HepG2 (cell line): Measurements from ENCODE around the gene ZNRD2. TPM values are rescaled to one million over a fixed set of nuclear protein-coding genes. Genes with fewer than 3 reads are reported as not detected.
A peak's percentile ranks its signal among the peaks of the same experiment; 100 is the strongest.

Source experiments
- ATAC-seq: fragments of 200-7000 bp; cut with Tn5 transposase; 3 replicates; pipeline ENCODE4 v1.9.1; 2020; ENCODE audit warnings: mild to moderate bottlenecking, moderate library complexity
- BruUV-seq: library from RNA; stranded (reverse); fragments of 400-500 nt; replicated peaks from 2 replicates; lab custom pipeline; 2021; lab: Mats Ljungman, UMichigan
- CTCF ChIA-PET: fragments of 300-600 bp; formaldehyde crosslinking; extraction: SDS; loops from one replicate; lab custom pipeline; 2021; ENCODE audit warnings: low total read pairs, inconsistent platforms, low intra/inter-chr PET ratio; lab: Yijun Ruan, JAX
- POLR2A ChIA-PET: fragments of 350-600 bp; sonication (Branson Sonifier 250); formaldehyde crosslinking; loops from one replicate; lab custom pipeline; 2020; ENCODE audit warnings: antibody characterized with exemption, inconsistent platforms; lab: Yijun Ruan, JAX
- DNase-seq: peaks from one replicate; pipeline ENCODE4 v3.0.0-alpha.2; 2015; ENCODE audit warnings: low spot score
- FAIRE-seq: peaks from 3 replicates; lab custom pipeline; 2011; peaks lifted over from hg19 to GRCh38; lab: Jason Lieb, UNC
- H2AFZ ChIP-seq: one replicate; pipeline ENCODE4 v1.6.1; 2011; ENCODE audit warnings: low read length, inconsistent platforms
- H3K27ac ChIP-seq: fragments of 300-600 bp; 3 replicates; pipeline ENCODE4 v1.8.0; 2011; ENCODE audit warnings: mixed run types, mild to moderate bottlenecking, mixed read lengths, low read length, inconsistent platforms; ENCODE audit not compliant: insufficient read depth; ENCODE audit errors: extremely low read length
- H3K27me3 ChIP-seq, 2 experiments: fragments of 200-600 bp in 1 of 2; 2 replicates in 1 of 2; 3 replicates in 1 of 2; pipeline versions ENCODE4 v1.6.0 to v1.8.0; 2011; ENCODE audit warnings: low read length in 2 of 2, mild to moderate bottlenecking in 2 of 2, moderate library complexity in 2 of 2, inconsistent platforms in 1 of 2; ENCODE audit not compliant: insufficient read depth in 2 of 2, control insufficient read depth in 1 of 2
- H3K36me3 ChIP-seq, 2 experiments: fragments of 200-600 bp in 1 of 2; replicated peaks in 1 of 2; 2 replicates in 1 of 2; 3 replicates in 1 of 2; pipeline versions ENCODE4 v1.5.1 to v1.8.0; 2011; ENCODE audit warnings: low read length in 2 of 2, inconsistent platforms in 1 of 2; ENCODE audit not compliant: insufficient read depth in 2 of 2, control insufficient read depth in 1 of 2
- H3K4me1 ChIP-seq: 2 replicates; pipeline ENCODE4 v1.5.1; 2012; ENCODE audit warnings: low read length, inconsistent platforms; ENCODE audit not compliant: insufficient read depth
- H3K4me2 ChIP-seq: 2 replicates; pipeline ENCODE4 v1.6.0; 2011; ENCODE audit warnings: low read depth, low read length, inconsistent platforms
- H3K4me3 ChIP-seq, 3 experiments: fragments of 200-600 bp in 1 of 3; sonication (generic), shearing (Covaris generic) in 1 of 3; replicated peaks in 1 of 3; 2 replicates each; pipeline ENCODE4 v1.5.1; 2011 to 2016; ENCODE audit warnings: low read length in 3 of 3, inconsistent platforms in 2 of 3, low read depth in 2 of 3, mild to moderate bottlenecking in 2 of 3, control low read depth in 1 of 3, mixed read lengths in 1 of 3; ENCODE audit not compliant: insufficient read depth in 1 of 3
- H3K79me2 ChIP-seq: one replicate; pipeline ENCODE4 v1.6.1; 2011; ENCODE audit warnings: low read length, inconsistent platforms; ENCODE audit not compliant: insufficient read depth
- H3K9ac ChIP-seq: 2 replicates; pipeline ENCODE4 v1.6.0; 2011; ENCODE audit warnings: mild to moderate bottlenecking, low read depth, low read length, inconsistent platforms; ENCODE audit not compliant: insufficient read depth
- H3K9me3 ChIP-seq: 2 replicates; pipeline ENCODE4 v1.5.1; 2012; ENCODE audit warnings: mild to moderate bottlenecking, low read length
- H4K20me1 ChIP-seq: 2 replicates; pipeline ENCODE4 v1.6.0; 2011; ENCODE audit warnings: inconsistent platforms, mild to moderate bottlenecking, low read length, moderate library complexity; ENCODE audit not compliant: insufficient read depth
- AGO2 ChIP-seq: fragments of 200-400 bp; formaldehyde crosslinking; optimal IDR thresholded peaks from 2 replicates; pipeline ENCODE3; 2017; ENCODE audit warnings: mild to moderate bottlenecking, low read depth, low read length, moderate library complexity
- AKAP8 ChIP-seq: sonication (generic); formaldehyde crosslinking; IDR thresholded peaks from 2 replicates; pipeline ENCODE4 v1.5.1; 2020; ENCODE audit warnings: mild to moderate bottlenecking, missing genetic modification reagents
- ATF7-NPFF ChIP-seq: sonication (generic); formaldehyde crosslinking; IDR thresholded peaks from 2 replicates; pipeline ENCODE4 v1.8.1; 2023; ENCODE audit warnings: mild to moderate bottlenecking, low read depth, missing genetic modification reagents, moderate library complexity
- CBX5 ChIP-seq: sonication (generic); formaldehyde crosslinking; IDR thresholded peaks from 2 replicates; pipeline ENCODE4 v1.4.0; 2020; ENCODE audit warnings: missing genetic modification reagents, borderline replicate concordance
- CCDC6 ChIP-seq: sonication (generic); formaldehyde crosslinking; IDR thresholded peaks from 2 replicates; pipeline ENCODE4 v1.8.1; 2022; ENCODE audit warnings: mild to moderate bottlenecking, missing genetic modification reagents, moderate library complexity
- CENPT ChIP-seq: sonication (generic); formaldehyde crosslinking; IDR thresholded peaks from 2 replicates; pipeline ENCODE4 v1.8.0; 2022; ENCODE audit warnings: low read depth, mild to moderate bottlenecking, moderate library complexity, missing genetic modification reagents
- FOXA3 ChIP-seq: IDR thresholded peaks from 2 replicates; pipeline ENCODE4 v1.6.1; 2016; ENCODE audit warnings: missing genetic modification reagents, missing compliant biosample characterization
- FOXP1 ChIP-seq, 2 experiments: fragments of 450-650 bp in 1 of 2; IDR thresholded peaks; 2 replicates each; pipeline ENCODE4 v1.6.1; 2017 to 2018; ENCODE audit warnings: antibody characterized with exemption in 1 of 2
- GABPB1 ChIP-seq: IDR thresholded peaks from 2 replicates; pipeline ENCODE4 v1.6.1; 2016; ENCODE audit warnings: mild to moderate bottlenecking, missing genetic modification reagents, moderate library complexity, missing compliant biosample characterization
- HNRNPLL ChIP-seq: fragments of 200-400 bp; formaldehyde crosslinking; IDR thresholded peaks from 2 replicates; pipeline ENCODE4 v1.6.1; 2017; ENCODE audit warnings: mild to moderate bottlenecking, low read depth, low read length; ENCODE audit not compliant: poor library complexity, severe bottlenecking
- MXI1 ChIP-seq: IDR thresholded peaks from 3 replicates; pipeline ENCODE4 v1.6.1; 2012; ENCODE audit warnings: low read depth, low read length, inconsistent platforms, borderline replicate concordance
- NFYB ChIP-seq: sonication (generic); formaldehyde crosslinking; IDR thresholded peaks from 2 replicates; pipeline ENCODE4 v1.4.0; 2020; ENCODE audit warnings: missing genetic modification reagents
- NONO ChIP-seq, 2 experiments: fragments of 450-650 bp in 1 of 2; sonication (generic) in 1 of 2; formaldehyde crosslinking in 1 of 2; IDR thresholded peaks in 1 of 2; conservative IDR thresholded peaks in 1 of 2; 2 replicates each; pipeline versions ENCODE4 v1.6.1 to v1.8.0; 2017 to 2022; ENCODE audit warnings: mild to moderate bottlenecking in 1 of 2, missing genetic modification reagents in 1 of 2, moderate library complexity in 1 of 2
- SRF ChIP-seq: IDR thresholded peaks from 2 replicates; pipeline ENCODE4 v1.6.1; 2011; ENCODE audit warnings: mild to moderate bottlenecking, low read depth, low read length, moderate library complexity
- ZBTB7A ChIP-seq: sonication (generic); formaldehyde crosslinking; IDR thresholded peaks from 2 replicates; pipeline ENCODE4 v1.8.0; 2022; ENCODE audit warnings: mild to moderate bottlenecking, missing genetic modification reagents
- ZFY ChIP-seq: sonication (generic); formaldehyde crosslinking; IDR thresholded peaks from 2 replicates; pipeline ENCODE4 v1.4.0; 2020; ENCODE audit warnings: missing genetic modification reagents
- ZNF138 ChIP-seq: sonication (generic); formaldehyde crosslinking; IDR thresholded peaks from 2 replicates; pipeline ENCODE4 v1.5.0; 2020; ENCODE audit warnings: mild to moderate bottlenecking, low read depth, missing genetic modification reagents
- ZNF564 ChIP-seq: sonication (generic); formaldehyde crosslinking; IDR thresholded peaks from 2 replicates; pipeline ENCODE4 v1.8.1; 2023; ENCODE audit warnings: mild to moderate bottlenecking, missing genetic modification reagents
- ZNF629 ChIP-seq: sonication (generic); formaldehyde crosslinking; conservative IDR thresholded peaks from 2 replicates; pipeline ENCODE4 v1.5.0; 2020; ENCODE audit warnings: missing genetic modification reagents
- ZNF777 ChIP-seq: sonication (generic); formaldehyde crosslinking; IDR thresholded peaks from 2 replicates; pipeline ENCODE4 v1.4.0; 2020; ENCODE audit warnings: missing genetic modification reagents
- WGBS: methylation state at CpG from one replicate; pipeline ENCODE4 v1.1.6; 2017; ENCODE audit warnings: low lambda C conversion rate; 5-methylcytosine and 5-hydroxymethylcytosine counted together
- in situ Hi-C: cut with HindIII; loops from 2 replicates; pipeline ENCODE4 v1.10.0; 2017; ENCODE audit warnings: low pct_unique_long_range_greater_than_20kb; ENCODE audit not compliant: extremely low pct_ligation_motif_present
- intact Hi-C: fragments of 100-400 bp; cut with micrococcal nuclease; formaldehyde crosslinking; loops from one replicate; pipeline ENCODE4 v1.10.0; 2022; ENCODE audit not compliant: unreplicated experiment
- polyA plus RNA-seq, 8 experiments: library from polyadenylated mRNA; depleted of rRNA in 3 of 8; stranded (reverse) in 7 of 8; unstranded in 1 of 8; fragments of >200 nt; fragmentation: Illumina TruSeq in 4 of 8; extraction: Trizol in 4 of 8; gene quantifications; 2 replicates each; pipeline versions ENCODE4 v1.2.1 to v1.2.3, GENCODE V29; 2011 to 2016; ENCODE audit warnings: low read depth in 4 of 8, missing spikeins in 1 of 8, mixed read lengths in 1 of 8; ENCODE audit not compliant: insufficient read depth in 1 of 8
- total RNA-seq, 5 experiments: library from RNA; depleted of rRNA; stranded (reverse); fragments of >200 nt; fragmentation: Illumina TruSeq; extraction: Trizol; gene quantifications; 2 replicates each; pipeline ENCODE4 v1.2.3, GENCODE V29; 2016; ENCODE audit warnings: low read depth in 1 of 5
- TF ChIP-seq, protein P1 (sequence below): sonication (generic); formaldehyde crosslinking; IDR thresholded peaks from 2 replicates; pipeline ENCODE4 v1.4.0; 2020; ENCODE audit warnings: missing genetic modification reagents, borderline replicate concordance

ZNRD2 gene
- total and polyA plus RNA-seq, 2 of the 13 experiments (the other 11 are each of a cell fraction or from before 2014, with no cell fraction given) = 29.2 to 34.0 TPM

DNA sequence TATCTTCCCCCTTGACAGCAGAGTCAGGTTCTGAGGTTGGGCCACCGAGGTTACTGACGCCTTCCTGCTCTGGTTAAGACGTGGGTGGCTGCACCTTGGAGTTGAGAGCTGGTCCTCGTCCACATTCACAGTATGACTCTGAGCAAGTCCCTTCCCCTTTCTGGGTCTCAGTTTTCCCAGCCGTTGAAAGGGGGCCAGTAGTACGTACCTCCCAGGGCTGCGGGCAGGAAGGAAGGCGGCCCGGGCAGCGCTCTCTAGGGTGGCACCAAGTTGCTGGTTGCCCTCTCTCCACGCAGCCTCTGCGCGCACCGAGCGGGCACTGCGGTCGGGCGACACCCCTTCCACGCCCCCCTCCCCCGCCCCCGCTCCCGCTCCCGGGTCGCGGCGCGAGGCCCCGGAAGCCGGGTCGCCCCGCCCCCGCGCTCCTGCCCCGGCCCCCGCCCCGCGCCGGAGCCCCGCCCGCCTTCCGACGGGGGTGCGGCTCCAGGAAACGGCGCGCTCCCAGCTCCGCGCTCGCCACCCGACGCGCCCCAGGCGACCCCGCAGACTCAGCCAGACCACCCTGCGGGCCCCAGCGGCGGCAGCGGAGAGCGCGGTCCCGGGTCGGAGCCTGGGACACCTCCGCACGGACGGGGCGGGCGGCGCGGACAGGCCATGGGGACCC lies 5.4 kb downstream of the ZNRD2 start, which contains the start of gene EHBP1L1:
TSS of gene EHBP1L1 (plus strand) at position 486 of the 664 bp plus-strand sequence. CDS start 250 bp downstream, outside the sequence.
- H3K9me3 ChIP-seq = no peaks in the 10 kb centered on the region
- in situ Hi-C loops = loop anchor here (5.0 kb wide), 1 partner anchor 37 kb away; the partner anchor contains the start of gene MAP3K11
- intact Hi-C loops = no loop called here
- ATAC-seq (peak; percentile 9), DNase-seq (no peak), FAIRE-seq (no peak)
- POLR2A ChIA-PET = interaction anchor here (0.9 to 2.0 kb wide), 6 partner anchors 13 to 219 kb away, joined by 3 to 10 read pairs (median 3); no protein-coding TSS in a partner anchor
- no peaks in the 10 kb centered on the region; a peak in 1 of 5 replicates for H3K27me3 ChIP-seq
- peaks cover 54% of the 10 kb centered on the region for H3K4me1 ChIP-seq
- no TSS peak for BruUV-seq
- H3K4me3 ChIP-seq = peak within 1 kb of the TSS; percentile 69 to 77 (median 73)
- H3K9ac ChIP-seq = peak within 1 kb of the TSS; percentile 71
- no peaks in the 10 kb centered on the region for H4K20me1 ChIP-seq
- CTCF ChIA-PET = no interaction called here
- no peak within 1 kb of the TSS for H3K27ac ChIP-seq
- H2AFZ ChIP-seq = no peak within 1 kb of the TSS
- H3K79me2 ChIP-seq = peaks cover 15% of the 10 kb centered on the region
- H3K4me2 ChIP-seq = peak within 1 kb of the TSS; percentile 95
- WGBS = 3% methylated on average over 4 of the region's 69 CpGs
- H3K36me3 ChIP-seq = peaks cover 3 to 7% of the 10 kb centered on the region in 2 experiments; a peak in 2 of 5 replicates
- no peak for TF ChIP-seq ATF7-NPFF (CRISPR knock-in tag)
- peak; percentile 38; the same call in 1 of the 3 replicates for TF ChIP-seq MXI1
- no peak for TF ChIP-seq SRF
- TF ChIP-seq ZNF777 (CRISPR knock-in tag) = peak; percentile 98
- peak; percentile 66 for TF ChIP-seq AGO2
- TF ChIP-seq NFYB = no peak
- peak; percentile 62 for TF ChIP-seq ZFY (CRISPR knock-in tag)
- no peak for TF ChIP-seq FOXA3 (CRISPR knock-in tag)
- peak; percentile 94 for TF ChIP-seq ZNF629 (CRISPR knock-in tag)
- TF ChIP-seq HNRNPLL = peak; percentile 24
- no peak for TF ChIP-seq NONO (IDR thresholded peaks at IDR 0.05)
- TF ChIP-seq NONO (CRISPR knock-in tag; conservative IDR thresholded peaks at IDR 0.05) = 0 out of 2 replicates have a peak, but pooled peaks have one; percentile 18
- TF ChIP-seq FOXP1 (IDR thresholded peaks at IDR 0.05) = no peak
- no peak for TF ChIP-seq FOXP1 (CRISPR knock-in tag; IDR thresholded peaks at IDR 0.05)
- TF ChIP-seq ZNF564 (CRISPR knock-in tag) = peak; percentile 39; the same call in 1 of the 2 replicates
- 0 out of 2 replicates have a peak, but pooled peaks have one; percentile 41 for TF ChIP-seq ZBTB7A (CRISPR knock-in tag)
- TF ChIP-seq CENPT (CRISPR knock-in tag) = peak; percentile 19; the same call in 1 of the 2 replicates
- TF ChIP-seq GABPB1 (CRISPR knock-in tag) = peak; percentile 24; the same call in 1 of the 2 replicates
- TF ChIP-seq CBX5 (CRISPR knock-in tag) = 0 out of 2 replicates have a peak, but pooled peaks have one; percentile 6
- TF ChIP-seq AKAP8 (CRISPR knock-in tag) = peak; percentile 46; the same call in 1 of the 2 replicates
- TF ChIP-seq, protein P1, sequence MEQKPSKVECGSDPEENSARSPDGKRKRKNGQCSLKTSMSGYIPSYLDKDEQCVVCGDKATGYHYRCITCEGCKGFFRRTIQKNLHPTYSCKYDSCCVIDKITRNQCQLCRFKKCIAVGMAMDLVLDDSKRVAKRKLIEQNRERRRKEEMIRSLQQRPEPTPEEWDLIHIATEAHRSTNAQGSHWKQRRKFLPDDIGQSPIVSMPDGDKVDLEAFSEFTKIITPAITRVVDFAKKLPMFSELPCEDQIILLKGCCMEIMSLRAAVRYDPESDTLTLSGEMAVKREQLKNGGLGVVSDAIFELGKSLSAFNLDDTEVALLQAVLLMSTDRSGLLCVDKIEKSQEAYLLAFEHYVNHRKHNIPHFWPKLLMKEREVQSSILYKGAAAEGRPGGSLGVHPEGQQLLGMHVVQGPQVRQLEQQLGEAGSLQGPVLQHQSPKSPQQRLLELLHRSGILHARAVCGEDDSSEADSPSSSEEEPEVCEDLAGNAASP (CRISPR knock-in tag) = no peak
- TF ChIP-seq CCDC6 = 0 out of 2 replicates have a peak, but pooled peaks have one; percentile 46
- TF ChIP-seq ZNF138 (CRISPR knock-in tag) = 0 out of 2 replicates have a peak, but pooled peaks have one; percentile 51
